GF-D8 (cell line): ENCODE results near the gene GCHFR.
A peak's percentile ranks its signal among the peaks of the same experiment; 100 is the strongest.

ENCODE experiments used
- DNase-seq: peaks from one replicate; lab custom pipeline; 2025; lab: John Stamatoyannopoulos, UW

The GCHFR gene

GRCh38 chr15:40763801-40764628, at the start of gene GCHFR:
TSS of gene GCHFR (plus strand) at chr15:40764068. CDS start at chr15:40764181, 113 bp downstream.
- peak; percentile 38 for DNase-seq

GRCh38 chr15:40714144-40714543, 49.7 kb upstream of the GCHFR start:
- no peak for DNase-seq

GRCh38 chr15:40716165-40716564, 47.7 kb upstream of the GCHFR start:
- no peak for DNase-seq

- DNase-seq: no peak
Measured at GRCh38 chr15:40721701-40722100, 42.2 kb upstream of the GCHFR start.

GRCh38 chr15:40722354-40722753, 41.5 kb upstream of the GCHFR start:
- no peak for DNase-seq

GRCh38 chr15:40722934-40723333, 40.9 kb upstream of the GCHFR start:
- DNase-seq: no peak

- no peak for DNase-seq
Measured at GRCh38 chr15:40723919-40724318, 39.9 kb upstream of the GCHFR start.

GRCh38 chr15:40731034-40731433, 32.8 kb upstream of the GCHFR start:
- DNase-seq: no peak

GRCh38 chr15:40736575-40736974, 27.3 kb upstream of the GCHFR start:
- no peak for DNase-seq

GRCh38 chr15:40737048-40737447, 26.8 kb upstream of the GCHFR start:
- DNase-seq: no peak

- DNase-seq: no peak
Measured at GRCh38 chr15:40739047-40739446, 24.8 kb upstream of the GCHFR start.

- no peak for DNase-seq
Measured at GRCh38 chr15:40739854-40740253, 24.0 kb upstream of the GCHFR start.

GRCh38 chr15:40743485-40743901, 20.4 kb upstream of the GCHFR start:
- DNase-seq: no peak

- DNase-seq: no peak
Measured at GRCh38 chr15:40743921-40744814, 19.7 kb upstream of the GCHFR start.

- no peak for DNase-seq
Measured at GRCh38 chr15:40744815-40745152, 19.1 kb upstream of the GCHFR start.

GRCh38 chr15:40746916-40747418, 16.9 kb upstream of the GCHFR start:
- peak; percentile 33 for DNase-seq

- no peak for DNase-seq
Measured at GRCh38 chr15:40747685-40748631, 15.9 kb upstream of the GCHFR start.

GRCh38 chr15:40749151-40749630, 14.7 kb upstream of the GCHFR start:
- no peak for DNase-seq

GRCh38 chr15:40750885-40751284, 13.0 kb upstream of the GCHFR start:
- no peak for DNase-seq

GRCh38 chr15:40751745-40752144, 12.1 kb upstream of the GCHFR start:
- DNase-seq: no peak

GRCh38 chr15:40754574-40754882, 9.3 kb upstream of the GCHFR start:
- DNase-seq: no peak
